GM20000 (cell line): Measurements from ENCODE around the gene NAP1L3.

Source experiments
- DNase-seq: peaks from one replicate; pipeline ENCODE4 v3.0.0; 2012; ENCODE audit warnings: low spot score
- CTCF ChIP-seq: IDR thresholded peaks from 2 replicates; pipeline ENCODE4 v1.5.1; 2012; ENCODE audit warnings: mild to moderate bottlenecking, control low read depth; ENCODE audit errors: extremely low read depth, missing control alignments

NAP1L3 gene

GRCh38 chrX:93673056-93673868 lies at the start of gene NAP1L3:
Gene NAP1L3, minus strand, starts transcription at chrX:93673578. Its CDS starts 274 bp downstream, at chrX:93673304.
- DNase-seq: peak; percentile 9

GRCh38 chrX:93711076-93711475 lies 37.7 kb upstream of the NAP1L3 start:
- no peak for TF ChIP-seq CTCF

More at GRCh38 chrX:93673056-93673868, at the start of gene NAP1L3:
- TF ChIP-seq CTCF: no peak

GRCh38 chrX:93703701-93704100 lies 30.3 kb upstream of the NAP1L3 start:
- no peak for TF ChIP-seq CTCF
- no peak for DNase-seq

More at GRCh38 chrX:93711076-93711475, 37.7 kb upstream of the NAP1L3 start:
- no peak for DNase-seq

GRCh38 chrX:93695981-93696380 lies 22.6 kb upstream of the NAP1L3 start:
- no peak for TF ChIP-seq CTCF
- no peak for DNase-seq

- no peak for TF ChIP-seq CTCF
- no peak for DNase-seq
These were observed 492 bp upstream of the NAP1L3 start, which contains the start of gene FAM133A for GRCh38 chrX:93673869-93674271. Gene FAM133A, plus strand, starts transcription at chrX:93674206. Its CDS starts 35,214 bp downstream, at chrX:93709420.

- TF ChIP-seq CTCF: no peak
These were observed 12.8 kb downstream of the NAP1L3 start for GRCh38 chrX:93660575-93660974.

GRCh38 chrX:93649381-93649780 lies 24.0 kb downstream of the NAP1L3 start:
- TF ChIP-seq CTCF: no peak
- DNase-seq: no peak

More at GRCh38 chrX:93660575-93660974, 12.8 kb downstream of the NAP1L3 start:
- DNase-seq: no peak
